D721Med (cell line): ENCODE data around the gene OAT.
A peak's percentile ranks its signal among the peaks of the same experiment; 100 is the strongest.

Source experiments
- DNase-seq: peaks from one replicate; pipeline ENCODE4 v3.0.0; 2011; ENCODE audit warnings: low spot score; ENCODE audit not compliant: insufficient read length
- FAIRE-seq: peaks from 2 replicates; lab custom pipeline; 2011; peaks lifted over from hg19 to GRCh38; lab: Jason Lieb, UNC
- CTCF ChIP-seq: IDR thresholded peaks from 2 replicates; pipeline ENCODE4 v1.5.1; 2012; ENCODE audit warnings: mild to moderate bottlenecking, control low read depth; ENCODE audit not compliant: insufficient read depth; ENCODE audit errors: missing control alignments

OAT gene

GRCh38 chr10:124415210-124415609 lies 3.5 kb downstream of the OAT start:
- FAIRE-seq (no peak), DNase-seq (no peak)
- no peak for TF ChIP-seq CTCF

GRCh38 chr10:124414076-124414475 lies 4.6 kb downstream of the OAT start:
- FAIRE-seq: no peak

GRCh38 chr10:124409696-124410095 lies 9.0 kb downstream of the OAT start:
- DNase-seq: no peak
- no peak for FAIRE-seq
- no peak for TF ChIP-seq CTCF

More at GRCh38 chr10:124414076-124414475, 4.6 kb downstream of the OAT start:
- TF ChIP-seq CTCF: no peak
- no peak for DNase-seq

GRCh38 chr10:124408357-124408756 lies 10.4 kb downstream of the OAT start:
- DNase-seq: no peak
- TF ChIP-seq CTCF: no peak
- FAIRE-seq: no peak

- FAIRE-seq: no peak
- no peak for TF ChIP-seq CTCF
- DNase-seq: no peak
Measured at GRCh38 chr10:124407456-124407855, 11.3 kb downstream of the OAT start.

- DNase-seq (no peak), FAIRE-seq (no peak)
- peak; percentile 69 for TF ChIP-seq CTCF
Measured at GRCh38 chr10:124403548-124403947, 15.2 kb downstream of the OAT start.

GRCh38 chr10:124402273-124402672 lies 16.4 kb downstream of the OAT start:
- no peak for FAIRE-seq

More at GRCh38 chr10:124402273-124402672, 16.4 kb downstream of the OAT start:
- no peak for DNase-seq
- TF ChIP-seq CTCF: no peak
